HEK293 (cell line): ENCODE measurements around the gene GPR84.
A peak's percentile ranks its signal among the peaks of the same experiment; 100 is the strongest.

Source experiments
- CTCF ChIA-PET: fragments of 350-600 bp; formaldehyde crosslinking; extraction: SDS; loops from one replicate; lab custom pipeline; 2021; ENCODE audit warnings: antibody characterized with exemption; lab: Yijun Ruan, JAX
- POLR2A ChIA-PET: fragments of 300-600 bp; formaldehyde crosslinking; extraction: SDS; loops from one replicate; lab custom pipeline; 2020; ENCODE audit warnings: antibody characterized with exemption, inconsistent platforms; lab: Yijun Ruan, JAX
- H3K27ac ChIP-seq: fragments of 200-500 bp; sonication (Bioruptor generic); 2 replicates; pipeline ENCODE4 v1.5.1; 2014; ENCODE audit warnings: low read depth, low read length, control low read depth, inconsistent platforms; ENCODE audit errors: extremely low read depth
- H3K36me3 ChIP-seq, 2 experiments: fragments of 200-500 bp in 1 of 2; sonication (Bioruptor generic) in 1 of 2; 1 replicate in 1 of 2; 2 replicates in 1 of 2; pipeline ENCODE4 v1.5.1; 2014 to 2017; ENCODE audit warnings: inconsistent platforms in 2 of 2, low read length in 2 of 2; ENCODE audit not compliant: control insufficient read depth in 2 of 2, insufficient read depth in 1 of 2
- H3K4me1 ChIP-seq: fragments of 200-500 bp; sonication (Bioruptor generic); 2 replicates; pipeline ENCODE4 v1.5.1; 2014; ENCODE audit warnings: mild to moderate bottlenecking, low read length, inconsistent platforms; ENCODE audit not compliant: control insufficient read depth, insufficient read depth
- H3K4me3 ChIP-seq: 2 replicates; pipeline ENCODE4 v1.5.1; 2011; ENCODE audit warnings: low read depth, mild to moderate bottlenecking, control low read depth, low read length, moderate library complexity
- H3K9me3 ChIP-seq: fragments of 200-500 bp; sonication (Bioruptor generic); 2 replicates; pipeline ENCODE4 v1.5.1; 2014; ENCODE audit warnings: low read depth, low read length, inconsistent platforms; ENCODE audit not compliant: control insufficient read depth, insufficient read depth
- EGR2 ChIP-seq: fragments of 450-650 bp; formaldehyde crosslinking; IDR thresholded peaks from 2 replicates; pipeline ENCODE4 v1.5.1; 2016; ENCODE audit warnings: low read depth, missing biosample characterization, missing genetic modification characterization
- GLI2 ChIP-seq: fragments of 450-650 bp; formaldehyde crosslinking; IDR thresholded peaks from 2 replicates; pipeline ENCODE4; 2017; ENCODE audit warnings: missing biosample characterization, missing genetic modification characterization, low read depth, borderline replicate concordance
- KLF8 ChIP-seq: fragments of 450-650 bp; formaldehyde crosslinking; IDR thresholded peaks from 2 replicates; pipeline ENCODE4 v1.5.1; 2016; ENCODE audit warnings: missing biosample characterization, missing genetic modification characterization
- SP2 ChIP-seq: fragments of 450-650 bp; formaldehyde crosslinking; IDR thresholded peaks from 2 replicates; pipeline ENCODE4 v1.5.1; 2016; ENCODE audit warnings: missing biosample characterization, missing genetic modification characterization
- TCF7L2 ChIP-seq: IDR thresholded peaks from 2 replicates; pipeline ENCODE4 v1.6.1; 2011; ENCODE audit warnings: low read depth, mild to moderate bottlenecking, inconsistent platforms, low read length, moderate library complexity, borderline replicate concordance
- ZFHX2 ChIP-seq: fragments of 450-650 bp; formaldehyde crosslinking; conservative IDR thresholded peaks from 2 replicates; pipeline ENCODE4 v1.5.1; 2016; ENCODE audit warnings: missing biosample characterization, missing genetic modification characterization
- ZFP37 ChIP-seq: fragments of 450-650 bp; formaldehyde crosslinking; IDR thresholded peaks from 2 replicates; pipeline ENCODE4 v1.5.1; 2016; ENCODE audit warnings: missing biosample characterization, missing genetic modification characterization
- ZNF223 ChIP-seq: fragments of 450-650 bp; formaldehyde crosslinking; IDR thresholded peaks from 2 replicates; pipeline ENCODE4 v1.5.1; 2016; ENCODE audit warnings: missing biosample characterization, missing genetic modification characterization
- ZNF266 ChIP-seq: fragments of 450-650 bp; formaldehyde crosslinking; IDR thresholded peaks from 2 replicates; pipeline ENCODE4 v1.5.1; 2016; ENCODE audit warnings: missing biosample characterization, missing genetic modification characterization, low read depth
- ZNF404 ChIP-seq: fragments of 450-650 bp; formaldehyde crosslinking; IDR thresholded peaks from 2 replicates; pipeline ENCODE4 v1.5.1; 2017; ENCODE audit warnings: missing biosample characterization, missing genetic modification characterization
- ZNF561 ChIP-seq: fragments of 450-650 bp; IDR thresholded peaks from 2 replicates; pipeline ENCODE4 v1.5.1; 2018; ENCODE audit warnings: missing biosample characterization, missing genetic modification characterization, borderline replicate concordance
- ZNF585B ChIP-seq: fragments of 450-650 bp; formaldehyde crosslinking; IDR thresholded peaks from 2 replicates; pipeline ENCODE4 v1.5.1; 2016; ENCODE audit warnings: missing biosample characterization, missing genetic modification characterization
- ZNF629 ChIP-seq: fragments of 450-650 bp; formaldehyde crosslinking; IDR thresholded peaks from 2 replicates; pipeline ENCODE4 v1.5.1; 2017; ENCODE audit warnings: missing biosample characterization, missing genetic modification characterization
- ZNF654 ChIP-seq: fragments of 450-650 bp; formaldehyde crosslinking; IDR thresholded peaks from 2 replicates; pipeline ENCODE4 v1.5.1; 2016; ENCODE audit warnings: low read depth, missing biosample characterization, missing genetic modification characterization
- TF ChIP-seq, protein P1 (sequence below): fragments of 450-650 bp; formaldehyde crosslinking; IDR thresholded peaks from 2 replicates; pipeline ENCODE4 v1.5.1; 2016; ENCODE audit warnings: missing biosample characterization, missing genetic modification characterization
- TF ChIP-seq, protein P2 (sequence below): fragments of 450-650 bp; formaldehyde crosslinking; IDR thresholded peaks from 2 replicates; pipeline ENCODE4 v1.5.1; 2016; ENCODE audit warnings: missing biosample characterization, missing genetic modification characterization
- TF ChIP-seq, protein P3 (sequence below): fragments of 450-650 bp; formaldehyde crosslinking; IDR thresholded peaks from 2 replicates; pipeline ENCODE4 v1.5.1; 2016; ENCODE audit warnings: missing biosample characterization, missing genetic modification characterization
- TF ChIP-seq, protein P4 (sequence below): fragments of 450-650 bp; formaldehyde crosslinking; IDR thresholded peaks from 2 replicates; pipeline ENCODE4 v1.5.1; 2016; ENCODE audit warnings: missing biosample characterization, missing genetic modification characterization
- TF ChIP-seq, protein P5 (sequence below): fragments of 450-650 bp; formaldehyde crosslinking; IDR thresholded peaks from 2 replicates; pipeline ENCODE4 v1.5.1; 2016; ENCODE audit warnings: missing biosample characterization, missing genetic modification characterization

Gene GPR84

DNA sequence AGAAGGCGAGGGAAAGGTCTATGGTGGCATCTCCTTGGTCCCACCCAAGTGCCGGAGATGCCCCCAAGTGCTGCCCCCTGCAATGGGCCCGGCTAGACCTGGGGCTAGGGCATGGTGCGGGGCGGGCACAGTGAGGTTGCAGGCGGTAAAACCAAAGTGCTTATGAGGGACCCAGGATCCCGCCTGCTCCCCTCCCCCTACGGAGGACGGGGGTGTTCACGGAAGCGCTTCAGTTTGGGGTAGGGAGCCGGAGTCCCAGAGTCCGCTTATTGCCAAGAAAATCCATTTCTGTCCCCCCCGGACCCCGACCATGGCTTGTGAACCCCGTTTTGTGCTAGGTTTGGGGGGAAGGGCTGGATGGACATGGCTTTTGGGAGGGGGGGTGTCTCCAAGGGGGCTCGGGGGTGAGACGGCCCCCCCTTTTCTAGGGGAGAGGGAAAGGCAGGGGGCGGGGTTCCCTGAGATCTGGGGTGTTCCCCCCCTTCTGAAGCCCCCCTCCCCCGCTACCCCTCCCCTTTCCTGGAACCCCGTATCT lies 5.4 kb upstream of the GPR84 start:
- no peak overlapping the region for H3K27ac ChIP-seq
- TF ChIP-seq, protein P1, sequence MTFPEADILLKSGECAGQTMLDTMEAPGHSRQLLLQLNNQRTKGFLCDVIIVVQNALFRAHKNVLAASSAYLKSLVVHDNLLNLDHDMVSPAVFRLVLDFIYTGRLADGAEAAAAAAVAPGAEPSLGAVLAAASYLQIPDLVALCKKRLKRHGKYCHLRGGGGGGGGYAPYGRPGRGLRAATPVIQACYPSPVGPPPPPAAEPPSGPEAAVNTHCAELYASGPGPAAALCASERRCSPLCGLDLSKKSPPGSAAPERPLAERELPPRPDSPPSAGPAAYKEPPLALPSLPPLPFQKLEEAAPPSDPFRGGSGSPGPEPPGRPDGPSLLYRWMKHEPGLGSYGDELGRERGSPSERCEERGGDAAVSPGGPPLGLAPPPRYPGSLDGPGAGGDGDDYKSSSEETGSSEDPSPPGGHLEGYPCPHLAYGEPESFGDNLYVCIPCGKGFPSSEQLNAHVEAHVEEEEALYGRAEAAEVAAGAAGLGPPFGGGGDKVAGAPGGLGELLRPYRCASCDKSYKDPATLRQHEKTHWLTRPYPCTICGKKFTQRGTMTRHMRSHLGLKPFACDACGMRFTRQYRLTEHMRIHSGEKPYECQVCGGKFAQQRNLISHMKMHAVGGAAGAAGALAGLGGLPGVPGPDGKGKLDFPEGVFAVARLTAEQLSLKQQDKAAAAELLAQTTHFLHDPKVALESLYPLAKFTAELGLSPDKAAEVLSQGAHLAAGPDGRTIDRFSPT (tag by site-specific recombination): peak; percentile 93
- TF ChIP-seq SP2 (peak; percentile 48; the same call in 1 of the 2 replicates), ZNF266 (no peak), ZNF629 (tag by site-specific recombination) (no peak), ZNF223 (tag by site-specific recombination) (no peak)
- H3K4me1 ChIP-seq: peaks cover 14% of the 10 kb centered on the region
- H3K9me3 ChIP-seq: no peaks in the 10 kb centered on the region
- ChIA-PET POLR2A (interaction anchor here (0.6 to 2.0 kb wide), 3 partner anchors 10 to 90 kb away, joined by 3 to 12 read pairs (median 3); no protein-coding TSS in a partner anchor), CTCF (interaction anchor here (0.7 to 5.1 kb wide), 13 partner anchors 9 to 155 kb away, joined by 3 to 85 read pairs (median 8); partner anchors contain the start of genes COPZ1 and ZNF385A)
- H3K36me3 ChIP-seq: peaks cover 0 to 40% of the 10 kb centered on the region in 2 experiments; a peak in 1 of 3 replicates
- no peak overlapping the region for H3K4me3 ChIP-seq

DNA sequence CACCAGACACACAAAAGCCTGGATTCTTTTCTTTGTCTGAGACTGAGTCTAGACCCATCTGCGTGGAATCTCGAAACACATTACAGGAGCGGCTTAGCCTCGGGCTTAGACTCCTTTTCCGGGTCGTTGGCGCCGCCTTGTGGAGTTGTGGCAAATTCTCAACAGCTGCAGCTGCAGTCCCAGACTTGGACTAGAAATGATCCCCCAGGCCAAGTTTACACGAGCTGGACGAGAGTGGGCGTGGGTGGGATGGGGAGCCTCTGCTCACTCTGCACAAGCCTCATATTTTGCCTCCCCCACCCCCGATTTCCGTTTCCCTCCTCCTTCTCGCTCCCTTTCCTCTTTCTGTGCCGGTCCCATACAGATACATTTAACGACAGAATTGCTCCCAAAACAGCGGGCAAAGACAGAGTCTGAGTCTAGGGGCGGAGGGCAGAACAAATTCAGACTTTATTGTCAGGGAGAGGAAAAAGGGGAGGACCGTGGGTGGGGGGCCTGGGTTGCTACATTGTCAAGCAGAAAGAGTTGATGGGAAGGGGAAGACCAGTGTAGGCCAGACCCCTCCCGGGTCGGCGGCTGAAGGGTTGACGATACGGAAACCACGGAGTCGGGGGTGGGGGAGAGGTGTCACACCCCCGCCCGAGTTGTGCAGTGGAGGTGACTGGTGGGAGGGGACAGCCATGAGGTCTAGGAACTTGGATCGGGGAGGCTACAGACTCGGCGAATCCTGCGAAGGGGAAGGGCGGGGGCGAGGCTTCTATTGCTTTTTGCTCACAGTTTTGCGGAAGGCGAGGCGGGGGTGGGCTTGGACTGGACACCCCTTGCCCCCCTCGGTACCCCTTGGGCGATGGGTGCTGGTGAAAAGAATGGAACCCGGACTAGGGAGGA lies 4.7 kb upstream of the GPR84 start:
- CTCF ChIA-PET: interaction anchor here (0.6 to 3.7 kb wide), 32 partner anchors 9 to 420 kb away, joined by 3 to 62 read pairs (median 4); partner anchors contain the start of genes COPZ1 and ZNF385A
- POLR2A ChIA-PET: interaction anchor here (0.5 to 1.1 kb wide), 6 partner anchors 10 to 155 kb away, joined by 3 to 4 read pairs (median 3); partner anchors contain the start of genes CBX5 and HNRNPA1
- Histone ChIP-seq H3K27ac (no peak overlapping the region), H3K4me1 (peaks cover 10% of the 10 kb centered on the region), H3K9me3 (no peaks in the 10 kb centered on the region), H3K36me3 (peaks cover 0 to 32% of the 10 kb centered on the region in 2 experiments; a peak in 1 of 3 replicates), H3K4me3 (no peak overlapping the region)
- TF ChIP-seq ZNF561 (tag by site-specific recombination): 0 out of 2 replicates have a peak, but pooled peaks have one; percentile 30
- no peak for TF ChIP-seq TCF7L2
- TF ChIP-seq, protein P2, sequence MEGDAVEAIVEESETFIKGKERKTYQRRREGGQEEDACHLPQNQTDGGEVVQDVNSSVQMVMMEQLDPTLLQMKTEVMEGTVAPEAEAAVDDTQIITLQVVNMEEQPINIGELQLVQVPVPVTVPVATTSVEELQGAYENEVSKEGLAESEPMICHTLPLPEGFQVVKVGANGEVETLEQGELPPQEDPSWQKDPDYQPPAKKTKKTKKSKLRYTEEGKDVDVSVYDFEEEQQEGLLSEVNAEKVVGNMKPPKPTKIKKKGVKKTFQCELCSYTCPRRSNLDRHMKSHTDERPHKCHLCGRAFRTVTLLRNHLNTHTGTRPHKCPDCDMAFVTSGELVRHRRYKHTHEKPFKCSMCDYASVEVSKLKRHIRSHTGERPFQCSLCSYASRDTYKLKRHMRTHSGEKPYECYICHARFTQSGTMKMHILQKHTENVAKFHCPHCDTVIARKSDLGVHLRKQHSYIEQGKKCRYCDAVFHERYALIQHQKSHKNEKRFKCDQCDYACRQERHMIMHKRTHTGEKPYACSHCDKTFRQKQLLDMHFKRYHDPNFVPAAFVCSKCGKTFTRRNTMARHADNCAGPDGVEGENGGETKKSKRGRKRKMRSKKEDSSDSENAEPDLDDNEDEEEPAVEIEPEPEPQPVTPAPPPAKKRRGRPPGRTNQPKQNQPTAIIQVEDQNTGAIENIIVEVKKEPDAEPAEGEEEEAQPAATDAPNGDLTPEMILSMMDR (tag by site-specific recombination): peak; percentile 79
- no peak for TF ChIP-seq ZNF629 (tag by site-specific recombination)
- TF ChIP-seq, protein P3, sequence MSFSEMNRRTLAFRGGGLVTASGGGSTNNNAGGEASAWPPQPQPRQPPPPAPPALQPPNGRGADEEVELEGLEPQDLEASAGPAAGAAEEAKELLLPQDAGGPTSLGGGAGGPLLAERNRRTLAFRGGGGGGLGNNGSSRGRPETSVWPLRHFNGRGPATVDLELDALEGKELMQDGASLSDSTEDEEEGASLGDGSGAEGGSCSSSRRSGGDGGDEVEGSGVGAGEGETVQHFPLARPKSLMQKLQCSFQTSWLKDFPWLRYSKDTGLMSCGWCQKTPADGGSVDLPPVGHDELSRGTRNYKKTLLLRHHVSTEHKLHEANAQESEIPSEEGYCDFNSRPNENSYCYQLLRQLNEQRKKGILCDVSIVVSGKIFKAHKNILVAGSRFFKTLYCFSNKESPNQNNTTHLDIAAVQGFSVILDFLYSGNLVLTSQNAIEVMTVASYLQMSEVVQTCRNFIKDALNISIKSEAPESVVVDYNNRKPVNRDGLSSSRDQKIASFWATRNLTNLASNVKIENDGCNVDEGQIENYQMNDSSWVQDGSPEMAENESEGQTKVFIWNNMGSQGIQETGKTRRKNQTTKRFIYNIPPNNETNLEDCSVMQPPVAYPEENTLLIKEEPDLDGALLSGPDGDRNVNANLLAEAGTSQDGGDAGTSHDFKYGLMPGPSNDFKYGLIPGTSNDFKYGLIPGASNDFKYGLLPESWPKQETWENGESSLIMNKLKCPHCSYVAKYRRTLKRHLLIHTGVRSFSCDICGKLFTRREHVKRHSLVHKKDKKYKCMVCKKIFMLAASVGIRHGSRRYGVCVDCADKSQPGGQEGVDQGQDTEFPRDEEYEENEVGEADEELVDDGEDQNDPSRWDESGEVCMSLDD (tag by site-specific recombination): peak; percentile 81
- no peak for TF ChIP-seq ZNF585B (tag by site-specific recombination)
- TF ChIP-seq EGR2 (tag by site-specific recombination): peak; percentile 92
- 0 out of 2 replicates have a peak, but pooled peaks have one; percentile 10 for TF ChIP-seq ZFP37 (tag by site-specific recombination)
- TF ChIP-seq KLF8: peak; percentile 19; the same call in 1 of the 2 replicates
- TF ChIP-seq ZNF654: peak; percentile 94
- no peak for TF ChIP-seq GLI2 (tag by site-specific recombination)
- TF ChIP-seq, protein P4, sequence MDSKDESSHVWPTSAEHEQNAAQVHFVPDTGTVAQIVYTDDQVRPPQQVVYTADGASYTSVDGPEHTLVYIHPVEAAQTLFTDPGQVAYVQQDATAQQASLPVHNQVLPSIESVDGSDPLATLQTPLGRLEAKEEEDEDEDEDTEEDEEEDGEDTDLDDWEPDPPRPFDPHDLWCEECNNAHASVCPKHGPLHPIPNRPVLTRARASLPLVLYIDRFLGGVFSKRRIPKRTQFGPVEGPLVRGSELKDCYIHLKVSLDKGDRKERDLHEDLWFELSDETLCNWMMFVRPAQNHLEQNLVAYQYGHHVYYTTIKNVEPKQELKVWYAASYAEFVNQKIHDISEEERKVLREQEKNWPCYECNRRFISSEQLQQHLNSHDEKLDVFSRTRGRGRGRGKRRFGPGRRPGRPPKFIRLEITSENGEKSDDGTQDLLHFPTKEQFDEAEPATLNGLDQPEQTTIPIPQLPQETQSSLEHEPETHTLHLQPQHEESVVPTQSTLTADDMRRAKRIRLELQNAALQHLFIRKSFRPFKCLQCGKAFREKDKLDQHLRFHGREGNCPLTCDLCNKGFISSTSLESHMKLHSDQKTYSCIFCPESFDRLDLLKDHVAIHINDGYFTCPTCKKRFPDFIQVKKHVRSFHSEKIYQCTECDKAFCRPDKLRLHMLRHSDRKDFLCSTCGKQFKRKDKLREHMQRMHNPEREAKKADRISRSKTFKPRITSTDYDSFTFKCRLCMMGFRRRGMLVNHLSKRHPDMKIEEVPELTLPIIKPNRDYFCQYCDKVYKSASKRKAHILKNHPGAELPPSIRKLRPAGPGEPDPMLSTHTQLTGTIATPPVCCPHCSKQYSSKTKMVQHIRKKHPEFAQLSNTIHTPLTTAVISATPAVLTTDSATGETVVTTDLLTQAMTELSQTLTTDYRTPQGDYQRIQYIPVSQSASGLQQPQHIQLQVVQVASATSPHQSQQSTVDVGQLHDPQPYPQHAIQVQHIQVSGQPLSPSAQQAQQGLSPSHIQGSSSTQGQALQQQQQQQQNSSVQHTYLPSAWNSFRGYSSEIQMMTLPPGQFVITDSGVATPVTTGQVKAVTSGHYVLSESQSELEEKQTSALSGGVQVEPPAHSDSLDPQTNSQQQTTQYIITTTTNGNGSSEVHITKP (tag by site-specific recombination): peak; percentile 98
- TF ChIP-seq ZNF404 (tag by site-specific recombination): no peak
- peak; percentile 95 for TF ChIP-seq ZFHX2
- TF ChIP-seq, protein P5, sequence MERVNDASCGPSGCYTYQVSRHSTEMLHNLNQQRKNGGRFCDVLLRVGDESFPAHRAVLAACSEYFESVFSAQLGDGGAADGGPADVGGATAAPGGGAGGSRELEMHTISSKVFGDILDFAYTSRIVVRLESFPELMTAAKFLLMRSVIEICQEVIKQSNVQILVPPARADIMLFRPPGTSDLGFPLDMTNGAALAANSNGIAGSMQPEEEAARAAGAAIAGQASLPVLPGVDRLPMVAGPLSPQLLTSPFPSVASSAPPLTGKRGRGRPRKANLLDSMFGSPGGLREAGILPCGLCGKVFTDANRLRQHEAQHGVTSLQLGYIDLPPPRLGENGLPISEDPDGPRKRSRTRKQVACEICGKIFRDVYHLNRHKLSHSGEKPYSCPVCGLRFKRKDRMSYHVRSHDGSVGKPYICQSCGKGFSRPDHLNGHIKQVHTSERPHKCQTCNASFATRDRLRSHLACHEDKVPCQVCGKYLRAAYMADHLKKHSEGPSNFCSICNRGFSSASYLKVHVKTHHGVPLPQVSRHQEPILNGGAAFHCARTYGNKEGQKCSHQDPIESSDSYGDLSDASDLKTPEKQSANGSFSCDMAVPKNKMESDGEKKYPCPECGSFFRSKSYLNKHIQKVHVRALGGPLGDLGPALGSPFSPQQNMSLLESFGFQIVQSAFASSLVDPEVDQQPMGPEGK (tag by site-specific recombination): peak; percentile 85; the same call in 1 of the 2 replicates
